ENCODE data around the gene WNK2.

The WNK2 gene

GRCh38 chr9:93185266-93186214 is 1.6 kb downstream of the WNK2 start:
- no peak for DNase-seq (ENCODE audit: low spot score)

- no peak for DNase-seq (ENCODE audit: low spot score)
Observed at GRCh38 chr9:93186215-93186945, 2.4 kb downstream of the WNK2 start.

DNA sequence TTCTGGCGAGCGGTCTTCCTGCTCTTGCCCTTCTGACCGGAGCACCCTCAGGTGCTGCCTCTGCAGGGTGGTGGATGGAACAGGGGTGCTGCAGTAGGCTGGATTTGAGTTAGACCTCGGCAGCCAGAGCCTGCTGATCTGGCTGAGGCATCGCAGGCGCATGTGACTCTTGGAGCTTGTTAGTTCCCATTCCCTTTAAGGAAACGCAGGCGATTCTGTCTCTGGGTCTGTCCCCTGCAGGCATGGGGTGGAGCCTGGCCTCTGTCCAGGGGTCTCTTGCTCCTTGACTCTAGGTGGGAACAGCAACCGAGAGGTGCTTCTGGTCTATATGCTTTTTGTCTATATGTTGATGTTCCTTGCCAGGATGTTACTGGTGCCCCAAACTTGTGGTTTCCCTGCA is 3.1 kb downstream of the WNK2 start:
- DNase-seq (ENCODE audit: low spot score) = no peak

GRCh38 chr9:93187574-93187973 is 3.6 kb downstream of the WNK2 start:
- DNase-seq (ENCODE audit: low spot score) = no peak

GRCh38 chr9:93188426-93189368 is 4.8 kb downstream of the WNK2 start:
- DNase-seq (ENCODE audit: low spot score) = no peak

- DNase-seq (ENCODE audit: low spot score) = no peak
Observed at GRCh38 chr9:93189369-93190132, 5.6 kb downstream of the WNK2 start.

DNA sequence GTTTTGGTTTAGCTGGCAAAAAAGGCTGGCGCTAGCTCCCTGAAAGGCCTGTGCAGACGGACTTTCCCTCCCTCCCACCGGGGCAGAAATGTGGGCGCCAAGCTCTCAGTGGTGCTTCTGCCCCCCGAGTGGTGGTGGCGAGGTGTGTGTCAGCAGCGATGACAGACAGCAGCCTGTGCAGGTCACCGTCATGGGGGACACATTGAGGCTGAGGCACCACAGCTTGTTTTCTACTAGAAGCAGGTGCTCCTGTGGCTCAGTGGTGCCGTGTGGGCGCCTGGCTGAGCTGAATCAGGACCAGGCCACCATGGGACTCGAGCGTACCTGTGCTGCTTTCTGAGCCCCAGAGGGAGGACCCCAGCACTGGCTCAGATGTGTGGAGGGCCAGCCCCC is 6.2 kb downstream of the WNK2 start:
- no peak for DNase-seq (ENCODE audit: low spot score)

GRCh38 chr9:93190656-93191353 is 6.9 kb downstream of the WNK2 start:
- no peak for DNase-seq (ENCODE audit: low spot score)

DNA sequence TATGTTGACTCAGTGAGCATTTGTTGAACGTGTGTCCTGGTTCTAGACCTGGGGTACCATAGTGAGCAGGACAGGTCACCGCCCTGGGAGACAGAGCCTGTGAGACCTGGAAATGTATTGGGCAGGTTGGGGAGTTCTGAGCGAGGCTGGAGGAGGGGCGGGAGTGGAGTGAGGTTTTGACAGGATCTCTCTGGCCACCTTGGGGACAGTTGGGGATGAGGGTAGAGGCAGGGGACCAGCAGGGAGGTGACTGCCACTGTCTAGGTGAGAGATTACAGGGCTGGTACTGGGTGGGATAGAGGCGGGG is 7.4 kb downstream of the WNK2 start:
- no peak for DNase-seq (ENCODE audit: low spot score)

DNA sequence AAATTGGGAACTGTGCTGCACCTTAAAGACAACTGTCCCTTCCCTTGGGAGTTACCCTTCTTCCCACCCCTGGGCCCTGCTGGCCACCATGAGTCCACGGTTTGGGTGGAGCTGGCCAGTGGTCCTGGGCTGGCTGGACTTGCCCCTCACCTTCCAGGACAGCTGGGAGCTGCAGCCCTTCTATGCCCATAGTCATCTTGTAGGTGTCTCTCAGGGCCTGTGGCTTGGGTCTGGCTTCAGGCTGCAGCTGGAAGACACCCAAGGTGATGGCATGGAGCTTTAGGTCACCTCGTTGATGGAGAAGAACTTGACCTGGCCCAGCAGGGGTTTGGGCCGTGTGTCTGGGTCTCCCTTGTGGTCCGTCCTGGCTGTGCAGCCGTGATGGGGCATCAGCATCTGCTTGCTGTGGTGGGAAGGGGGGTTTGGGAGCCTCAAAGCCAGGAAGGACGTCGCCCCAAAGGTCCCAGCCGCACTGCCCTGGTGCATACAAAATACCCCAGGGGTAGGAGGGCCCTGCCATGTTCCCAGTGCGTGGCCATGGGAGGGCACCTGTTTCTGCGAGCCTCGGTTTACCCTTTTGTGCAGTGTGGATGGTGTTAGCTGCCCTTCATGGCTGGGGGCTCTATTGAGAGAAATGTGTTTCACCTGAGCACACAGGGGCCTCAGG is 8.9 kb downstream of the WNK2 start:
- no peak for DNase-seq (ENCODE audit: low spot score)

DNA sequence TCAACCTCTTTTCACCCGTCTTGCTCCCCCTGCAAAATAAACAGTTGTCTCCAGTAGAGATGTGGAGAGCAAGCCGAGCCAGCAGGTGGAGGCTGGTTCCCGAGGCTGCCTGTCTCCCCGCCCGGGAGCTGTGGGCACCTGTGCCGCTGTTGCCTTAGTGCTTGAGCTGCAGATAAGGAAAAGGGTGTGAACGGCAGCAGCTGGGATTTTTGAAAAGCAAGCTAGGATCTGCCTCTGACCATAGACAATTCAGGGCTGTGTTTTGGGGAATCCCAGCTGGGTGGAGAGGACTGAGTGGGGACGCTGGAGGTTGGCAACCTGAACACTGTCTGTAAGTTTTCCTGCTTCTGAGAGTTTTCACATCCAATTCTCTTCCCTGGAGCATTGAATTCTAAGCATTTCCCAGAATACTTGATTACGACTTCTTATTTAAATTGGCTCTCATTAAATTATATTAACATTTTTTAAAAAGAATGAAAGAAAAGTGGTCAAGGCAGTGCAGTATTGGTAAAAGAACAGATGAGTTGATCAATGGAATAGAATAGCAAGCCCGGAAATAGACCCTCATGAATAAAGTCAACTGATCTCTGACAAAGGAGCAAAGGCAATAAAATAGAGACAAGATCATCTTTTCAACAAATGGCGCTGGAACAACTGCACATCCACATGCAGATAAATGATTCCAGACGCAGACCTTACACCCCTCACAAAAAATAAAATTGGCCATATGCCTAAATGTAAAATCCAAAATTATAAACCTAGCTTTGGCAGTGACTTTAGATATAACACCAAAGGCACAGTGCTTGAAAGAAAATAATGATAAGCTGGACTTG is 9.7 kb downstream of the WNK2 start:
- no peak for DNase-seq (ENCODE audit: low spot score)

DNA sequence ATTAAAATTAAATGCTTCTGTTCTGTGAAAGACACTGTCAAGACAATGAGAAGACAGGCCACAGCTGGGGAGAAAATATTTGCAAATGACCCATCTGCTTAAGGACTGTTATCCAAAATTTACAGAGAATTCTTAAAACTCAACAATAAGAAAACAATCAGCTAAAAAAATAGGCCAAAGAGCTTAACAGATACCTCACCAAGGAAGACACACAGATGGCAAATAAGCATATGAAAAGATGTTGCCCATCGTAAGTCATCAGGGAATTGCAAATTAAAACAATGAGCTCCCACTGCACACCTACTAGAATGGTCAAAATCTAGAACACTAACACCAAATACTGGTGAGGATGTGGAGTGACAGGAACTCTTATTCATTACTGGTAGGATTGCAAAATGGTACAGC is 10.3 kb downstream of the WNK2 start:
- no peak for DNase-seq (ENCODE audit: low spot score)

- DNase-seq (ENCODE audit: low spot score) = no peak
Observed at GRCh38 chr9:93194641-93195040, 10.7 kb downstream of the WNK2 start.

GRCh38 chr9:93196096-93197055 is 12.4 kb downstream of the WNK2 start:
- no peak for DNase-seq (ENCODE audit: low spot score)

- no peak for DNase-seq (ENCODE audit: low spot score)
Observed at GRCh38 chr9:93197670-93198069, 13.7 kb downstream of the WNK2 start.

DNA sequence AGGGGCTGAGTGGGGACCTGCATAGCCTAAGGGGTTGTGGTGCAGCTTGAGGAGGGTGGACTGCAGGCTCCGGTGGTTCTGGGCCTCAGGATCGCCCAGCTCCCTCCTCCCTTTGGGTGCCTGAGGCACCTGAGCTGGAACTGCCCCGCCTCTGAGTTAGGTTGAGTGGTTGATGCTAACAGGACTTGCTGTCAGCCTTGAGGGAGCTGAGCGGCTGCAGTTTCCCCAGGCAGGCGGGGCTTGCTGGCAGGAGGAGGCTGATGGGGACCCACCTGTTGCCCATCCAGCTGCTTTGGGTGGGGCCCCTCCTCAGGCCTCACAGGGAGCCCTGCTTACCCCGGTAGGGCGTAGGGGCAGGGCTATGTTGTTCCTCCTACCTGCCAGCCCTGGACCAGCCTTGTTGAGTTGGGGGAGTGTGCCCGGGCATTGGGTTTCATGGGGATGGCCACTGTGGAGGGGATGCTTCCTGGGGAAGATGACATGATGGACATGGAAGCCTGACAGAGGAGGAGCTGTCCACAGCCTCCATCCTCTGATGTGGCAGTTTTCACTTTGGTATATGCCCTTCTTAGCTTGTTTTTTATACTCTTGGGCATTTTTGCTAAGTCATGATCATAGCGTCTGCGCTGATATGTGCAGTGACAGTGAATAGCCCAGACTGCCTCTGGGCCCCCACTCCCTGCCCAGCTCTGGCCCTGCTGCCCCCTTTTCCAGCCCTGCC is 14.3 kb downstream of the WNK2 start:
- no peak for DNase-seq (ENCODE audit: low spot score)

- DNase-seq (ENCODE audit: low spot score) = no peak
Observed at GRCh38 chr9:93198838-93199625, 15.1 kb downstream of the WNK2 start.

Measured in hematopoietic multipotent progenitor cell treated with erythropoietin and hydrocortisone succinate and interleukin-3 and kit ligand, for 15 days (in vitro differentiated cells).